ENCODE data around the gene SPEG.

Gene SPEG

DNA sequence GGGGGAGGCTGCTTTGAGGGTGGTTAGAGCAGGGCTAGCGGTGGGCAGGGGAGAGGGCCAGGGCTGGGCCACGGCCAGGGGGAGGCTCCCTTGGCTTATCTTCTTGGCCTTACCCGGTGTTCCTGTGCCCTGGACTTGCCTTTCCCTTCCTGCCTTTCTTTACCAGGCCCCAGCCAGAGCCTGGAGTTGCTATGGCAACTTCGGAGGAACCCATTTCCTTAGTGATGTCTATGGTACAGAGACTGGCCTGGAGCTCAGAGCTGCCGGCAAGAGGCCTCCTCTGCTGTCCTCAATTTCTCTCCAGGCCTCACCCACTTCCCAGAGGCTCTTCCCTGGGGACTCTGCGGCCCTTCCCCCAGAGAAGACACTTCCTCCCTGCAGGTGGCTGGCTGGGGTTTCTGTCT is 11.5 kb downstream of the SPEG start:
- DNase-seq: no peak

DNA sequence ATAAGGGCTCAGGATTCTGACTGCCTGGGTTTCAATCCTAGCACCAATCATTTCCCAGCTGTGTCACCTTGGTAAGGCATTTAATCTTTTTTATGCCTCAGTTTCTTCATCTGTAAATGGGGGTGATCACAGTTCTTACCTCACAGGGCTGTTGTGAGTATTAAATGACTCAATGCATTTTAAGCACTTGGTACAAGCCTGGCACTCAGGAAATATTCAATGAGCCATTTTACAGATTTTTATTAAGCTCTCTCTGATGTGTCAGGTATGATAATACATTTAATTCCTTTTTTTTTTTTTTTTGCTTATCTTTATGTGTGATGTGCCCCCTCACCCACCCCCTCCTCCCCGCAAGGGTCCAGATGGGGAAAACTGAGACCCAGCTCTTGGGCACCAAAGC is 12.0 kb downstream of the SPEG start:
- DNase-seq: no peak

DNA sequence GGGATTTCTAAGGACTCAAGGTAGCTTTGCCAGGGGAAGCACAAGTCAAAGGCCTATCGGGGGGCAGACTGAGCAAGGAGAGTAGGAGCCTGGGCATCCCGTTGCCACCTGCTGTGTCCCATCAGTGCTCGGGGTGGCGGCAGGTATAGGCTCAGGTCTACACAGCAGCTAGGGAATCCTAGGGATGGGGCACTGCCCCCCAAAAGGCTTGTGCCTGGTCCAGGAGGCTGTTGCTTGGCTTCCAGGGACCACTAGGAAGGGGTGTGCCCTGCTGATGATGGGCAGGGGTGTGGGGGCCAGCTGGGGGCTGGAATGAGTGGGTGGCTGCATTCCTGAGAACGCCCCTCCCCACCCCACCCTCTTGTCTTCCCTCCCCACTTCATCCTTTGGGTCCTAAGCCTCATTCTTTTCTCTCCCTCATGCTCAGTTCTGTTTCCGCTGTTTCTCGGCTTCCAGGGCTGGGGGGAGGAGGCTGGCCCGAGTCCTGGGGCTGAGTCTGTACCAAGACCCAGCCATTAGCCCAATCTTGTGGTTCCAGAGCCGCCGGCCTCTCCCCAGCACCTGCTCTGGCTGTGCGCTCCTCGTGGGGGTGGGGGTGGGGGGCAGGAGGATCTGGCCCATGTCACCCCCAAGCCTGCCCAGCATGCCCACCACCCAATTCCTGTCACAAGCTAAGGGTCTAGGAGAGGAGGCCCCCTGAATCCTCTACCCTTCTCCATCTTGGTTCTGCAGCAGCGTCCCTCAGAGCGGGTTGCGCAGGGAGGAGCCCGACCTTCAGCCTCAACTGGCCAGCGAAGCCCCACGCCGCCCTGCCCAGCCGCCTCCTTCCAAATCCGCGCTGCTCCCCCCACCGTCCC is 12.8 kb downstream of the SPEG start:
- DNase-seq: no peak

DNA sequence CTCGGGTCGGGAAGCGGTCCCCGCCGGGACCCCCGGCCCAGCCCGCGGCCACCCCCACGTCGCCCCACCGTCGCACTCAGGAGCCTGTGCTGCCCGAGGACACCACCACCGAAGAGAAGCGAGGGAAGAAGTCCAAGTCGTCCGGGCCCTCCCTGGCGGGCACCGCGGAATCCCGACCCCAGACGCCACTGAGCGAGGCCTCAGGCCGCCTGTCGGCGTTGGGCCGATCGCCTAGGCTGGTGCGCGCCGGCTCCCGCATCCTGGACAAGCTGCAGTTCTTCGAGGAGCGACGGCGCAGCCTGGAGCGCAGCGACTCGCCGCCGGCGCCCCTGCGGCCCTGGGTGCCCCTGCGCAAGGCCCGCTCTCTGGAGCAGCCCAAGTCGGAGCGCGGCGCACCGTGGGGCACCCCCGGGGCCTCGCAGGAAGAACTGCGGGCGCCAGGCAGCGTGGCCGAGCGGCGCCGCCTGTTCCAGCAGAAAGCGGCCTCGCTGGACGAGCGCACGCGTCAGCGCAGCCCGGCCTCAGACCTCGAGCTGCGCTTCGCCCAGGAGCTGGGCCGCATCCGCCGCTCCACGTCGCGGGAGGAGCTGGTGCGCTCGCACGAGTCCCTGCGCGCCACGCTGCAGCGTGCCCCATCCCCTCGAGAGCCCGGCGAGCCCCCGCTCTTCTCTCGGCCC is 13.6 kb downstream of the SPEG start:
- no peak for DNase-seq

DNA sequence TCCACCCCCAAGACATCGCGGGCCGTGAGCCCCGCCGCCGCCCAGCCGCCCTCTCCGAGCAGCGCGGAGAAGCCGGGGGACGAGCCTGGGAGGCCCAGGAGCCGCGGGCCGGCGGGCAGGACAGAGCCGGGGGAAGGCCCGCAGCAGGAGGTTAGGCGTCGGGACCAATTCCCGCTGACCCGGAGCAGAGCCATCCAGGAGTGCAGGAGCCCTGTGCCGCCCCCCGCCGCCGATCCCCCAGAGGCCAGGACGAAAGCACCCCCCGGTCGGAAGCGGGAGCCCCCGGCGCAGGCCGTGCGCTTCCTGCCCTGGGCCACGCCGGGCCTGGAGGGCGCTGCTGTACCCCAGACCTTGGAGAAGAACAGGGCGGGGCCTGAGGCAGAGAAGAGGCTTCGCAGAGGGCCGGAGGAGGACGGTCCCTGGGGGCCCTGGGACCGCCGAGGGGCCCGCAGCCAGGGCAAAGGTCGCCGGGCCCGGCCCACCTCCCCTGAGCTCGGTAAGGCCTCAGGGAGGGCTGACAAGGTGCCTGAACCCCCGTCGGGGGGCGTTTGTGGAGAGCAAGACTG is 14.2 kb downstream of the SPEG start:
- peak; percentile 44 for DNase-seq

DNA sequence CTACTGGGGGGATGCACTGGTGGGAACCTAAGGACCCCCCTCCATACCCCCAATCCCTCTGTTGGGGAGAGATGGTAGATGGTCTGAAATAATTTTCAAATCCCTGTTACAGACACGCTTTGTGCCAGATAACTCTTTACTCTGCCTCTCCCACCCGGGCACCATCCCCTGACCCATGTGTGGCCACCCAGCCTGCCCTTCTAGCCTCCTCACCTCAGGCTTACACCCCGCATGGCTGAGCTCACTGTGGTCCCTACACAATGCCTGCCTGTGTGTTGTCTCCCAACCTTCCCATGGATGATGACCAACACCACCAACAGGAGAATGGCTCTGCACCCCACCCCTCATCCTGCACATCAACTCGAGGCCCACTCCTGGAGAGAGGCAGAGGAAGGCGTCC is 15.0 kb downstream of the SPEG start:
- DNase-seq: no peak

DNA sequence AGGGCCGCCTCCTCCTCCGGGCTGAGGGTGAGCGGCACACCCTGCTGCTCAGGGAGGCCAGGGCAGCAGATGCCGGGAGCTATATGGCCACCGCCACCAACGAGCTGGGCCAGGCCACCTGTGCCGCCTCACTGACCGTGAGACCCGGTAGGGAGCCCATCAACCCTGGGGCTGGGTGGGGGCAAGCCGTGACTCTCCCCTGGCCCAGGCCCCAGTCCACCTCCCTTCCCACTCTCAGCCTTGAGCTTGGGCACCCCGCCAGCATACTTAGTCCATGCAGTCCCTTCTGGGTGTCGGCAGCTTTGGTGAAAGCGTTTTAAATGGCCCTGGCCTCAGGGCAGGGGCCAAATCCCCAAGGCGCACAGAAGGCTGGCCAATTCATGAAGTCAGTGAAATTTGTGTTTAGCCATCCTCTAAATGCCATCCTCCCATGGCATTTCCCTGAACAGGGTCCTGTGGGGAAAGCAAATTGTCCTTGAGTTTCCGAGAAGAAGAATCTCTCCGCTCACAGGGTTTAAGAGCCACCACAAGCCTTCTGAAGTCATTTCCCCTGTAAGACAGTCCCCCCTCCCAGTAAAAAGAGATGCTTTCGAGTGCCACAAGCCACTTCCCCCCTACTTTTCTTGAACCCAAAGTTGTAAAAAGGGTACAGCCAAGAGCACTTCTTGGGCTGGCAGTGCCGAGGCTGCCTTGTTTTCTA is 17.2 kb downstream of the SPEG start:
- no peak for DNase-seq

DNA sequence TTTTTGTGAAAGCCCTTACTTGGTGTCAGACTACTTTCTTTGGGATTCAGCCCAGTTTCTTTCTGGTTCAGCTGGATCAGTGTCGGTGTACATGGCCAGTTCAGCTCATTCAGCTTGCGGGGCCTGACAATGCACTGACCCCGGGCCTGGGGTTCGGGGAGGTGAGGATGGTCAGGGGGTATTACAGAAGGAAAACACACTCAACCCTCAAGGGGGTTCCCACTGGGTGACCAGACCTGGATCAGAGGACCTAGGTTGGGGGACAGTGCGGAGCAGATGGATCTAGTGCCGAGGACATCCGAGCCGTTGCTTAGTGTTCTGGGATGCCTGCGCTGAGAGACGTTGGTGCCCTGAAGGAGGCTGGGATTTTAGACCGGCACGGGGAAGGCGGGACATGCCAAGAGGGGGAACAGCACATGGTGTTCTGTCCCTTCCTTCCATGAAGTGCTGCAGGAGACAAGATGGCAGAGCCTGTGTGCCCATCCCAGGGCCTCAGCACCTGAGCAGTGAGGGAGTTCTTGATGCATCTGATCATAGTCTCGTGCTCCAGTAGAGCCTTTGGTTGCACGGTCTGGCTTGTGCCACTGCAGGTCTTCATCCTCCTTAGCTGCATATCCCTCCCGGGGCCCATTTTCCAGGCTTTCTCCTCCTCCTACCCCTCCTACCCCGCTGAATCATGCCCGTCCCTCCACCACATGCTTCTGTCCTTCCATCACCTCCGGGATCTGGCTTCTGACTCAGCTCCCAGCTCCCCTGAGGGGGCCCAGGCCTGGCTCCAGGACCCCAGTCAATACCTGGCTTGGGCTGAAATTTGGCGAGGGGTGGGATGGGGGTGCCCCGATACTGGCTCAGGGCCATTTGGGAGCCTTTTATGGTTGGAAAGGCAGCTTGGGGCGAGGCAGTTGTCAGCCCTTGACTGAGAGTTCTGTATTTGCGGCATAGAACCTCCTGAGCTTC is 18.0 kb downstream of the SPEG start:
- DNase-seq: no peak

DNA sequence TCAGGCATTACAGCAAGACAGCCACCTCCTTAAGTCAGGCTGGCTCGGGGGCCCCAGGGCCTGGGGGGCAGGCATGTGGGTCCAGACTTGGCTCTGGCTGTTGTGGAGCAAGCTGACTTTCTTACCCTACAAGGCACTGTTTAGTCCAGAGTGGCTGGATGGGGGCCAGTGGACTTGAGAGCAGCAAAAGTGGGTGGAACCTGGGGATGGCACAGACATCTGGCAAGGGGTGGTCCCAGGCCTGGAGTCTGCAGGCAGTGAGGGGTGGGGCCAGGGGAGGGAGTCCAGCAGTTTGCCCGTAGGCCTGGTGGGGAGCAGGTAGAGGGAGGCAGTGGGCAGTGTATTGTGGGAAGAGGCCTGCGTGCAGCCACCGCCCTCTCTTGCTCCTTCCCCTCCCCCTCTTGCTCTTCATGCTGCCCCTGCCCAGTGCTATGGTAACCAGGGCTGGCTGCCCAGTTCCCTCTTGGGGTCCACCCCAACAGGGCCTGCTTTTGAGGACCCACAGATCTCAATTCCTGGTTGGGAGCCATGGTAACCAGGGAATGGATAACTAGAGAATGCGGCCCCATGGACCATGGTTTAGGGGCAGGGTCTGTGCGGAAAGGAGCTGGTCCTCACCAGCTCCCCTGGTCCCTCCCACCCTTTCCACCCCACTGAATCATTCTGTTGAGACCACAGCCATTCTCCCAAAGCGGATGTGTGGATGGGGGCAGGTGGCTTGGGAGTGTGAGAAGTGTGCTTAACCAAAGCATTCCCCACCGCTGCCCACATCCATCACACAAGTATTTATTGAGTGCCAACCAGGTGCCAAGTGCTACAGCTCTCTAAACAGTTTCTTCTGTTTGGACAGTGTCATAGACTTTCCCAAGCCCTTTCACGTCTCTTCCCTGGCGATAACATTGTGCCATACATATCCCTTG is 19.3 kb downstream of the SPEG start:
- no peak for DNase-seq

DNA sequence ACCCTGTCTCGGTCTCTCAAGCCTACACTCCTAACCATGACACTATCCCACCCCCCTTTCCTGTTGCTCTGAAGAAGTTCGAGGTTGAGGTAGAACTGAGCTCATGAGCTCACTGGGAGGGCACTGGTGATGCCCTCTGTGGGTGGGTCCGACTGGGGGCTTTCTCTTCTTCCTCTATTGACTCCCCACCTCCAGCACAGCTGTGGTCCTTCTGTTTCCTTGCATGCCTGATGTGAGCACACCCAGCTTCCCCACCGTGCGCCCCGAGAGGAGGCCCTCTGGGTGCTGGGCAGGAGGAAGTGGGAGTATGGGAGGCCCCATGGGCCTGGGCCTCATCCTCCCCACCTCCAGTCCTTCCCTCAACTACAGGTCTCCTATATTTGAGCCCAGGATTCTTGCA is 20.9 kb downstream of the SPEG start:
- no peak for DNase-seq

DNA sequence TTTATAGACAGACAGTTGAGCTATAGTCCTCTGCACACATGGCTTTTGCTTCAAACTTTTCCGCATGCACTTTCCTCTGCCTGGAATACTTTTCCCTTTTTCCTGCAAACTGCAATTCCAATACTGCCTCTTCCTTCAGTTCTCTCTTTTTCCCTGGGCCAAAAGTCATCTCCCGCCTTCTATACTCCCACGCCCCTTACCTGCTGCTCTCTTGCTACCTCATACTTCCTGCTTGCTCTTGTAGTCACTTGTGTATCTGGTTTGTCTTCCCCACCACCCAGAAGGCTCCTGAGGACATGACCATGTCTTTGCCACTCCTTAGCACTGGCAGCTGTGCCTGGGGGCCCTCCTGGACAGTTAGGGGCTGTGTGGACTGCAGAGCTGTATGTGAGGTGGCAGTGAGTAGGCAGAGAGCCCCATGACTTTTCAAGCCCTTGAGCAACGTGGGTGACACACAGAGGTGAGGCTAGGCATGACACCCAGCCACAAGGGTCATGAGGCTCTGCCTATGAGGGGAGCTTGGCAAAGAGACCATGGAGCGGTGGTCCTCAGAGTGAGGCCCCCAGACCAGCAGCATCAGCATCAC is 23.2 kb downstream of the SPEG start:
- no peak for DNase-seq

DNA sequence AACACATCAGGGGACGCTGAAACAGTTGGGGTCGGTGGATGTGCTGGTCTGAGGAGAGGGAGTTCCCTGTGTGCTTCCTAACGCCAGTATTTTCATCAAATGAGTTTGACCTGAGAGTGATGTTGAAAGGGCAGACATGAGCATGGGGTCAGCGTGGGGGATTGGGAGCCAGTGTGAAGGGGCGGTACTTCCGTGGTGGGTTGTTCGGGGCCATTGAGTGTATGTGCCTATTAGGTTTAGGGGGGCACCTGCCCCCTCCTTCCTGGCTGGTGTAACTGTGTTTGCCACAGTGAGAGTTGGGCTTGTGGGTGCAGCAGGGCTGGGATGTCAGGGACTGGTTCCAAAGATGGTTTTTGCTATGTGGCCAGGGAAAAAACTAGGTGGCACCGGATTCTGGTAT is 24.4 kb downstream of the SPEG start:
- no peak for DNase-seq

DNA sequence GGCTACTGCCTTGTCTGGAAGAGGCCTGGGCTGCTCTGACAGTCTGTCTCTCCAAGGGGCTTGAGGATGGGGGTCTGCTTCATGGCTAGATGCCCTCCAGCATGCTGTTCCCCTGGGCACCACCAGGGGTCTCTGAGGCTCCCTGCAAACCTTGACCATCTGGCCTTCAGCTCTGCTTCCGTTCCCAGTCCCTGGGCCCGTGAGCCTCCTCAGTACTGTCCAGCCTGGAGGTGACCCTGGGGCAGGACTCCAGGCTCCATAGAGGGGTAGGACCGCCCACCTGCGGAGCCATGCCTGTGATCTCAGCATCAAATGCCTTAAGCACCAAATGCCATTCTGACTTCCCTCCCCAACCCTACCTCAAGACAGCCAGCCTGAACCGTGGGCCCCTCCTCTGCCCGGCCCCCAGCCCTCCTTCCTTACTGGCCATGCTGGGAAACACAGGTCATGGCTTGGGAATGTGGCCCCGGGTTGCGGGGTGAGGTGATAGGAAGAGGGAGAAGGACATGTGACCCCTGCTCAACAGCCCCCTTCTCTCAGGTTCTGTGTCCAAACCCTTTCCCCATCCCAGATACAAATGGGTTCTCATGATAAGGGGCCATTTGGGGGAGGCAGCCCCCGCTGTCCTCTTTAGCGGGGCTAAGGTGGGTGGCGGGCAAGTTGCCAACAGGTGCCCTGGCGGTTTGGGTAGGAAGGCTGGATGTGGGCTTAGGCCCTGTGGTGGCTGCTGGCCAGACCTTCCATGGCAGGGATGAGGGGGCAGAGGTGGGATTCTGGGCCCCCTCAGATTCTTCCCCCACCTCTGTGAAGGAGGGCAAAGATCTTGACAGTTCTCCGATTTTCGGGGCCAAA is 25.0 kb downstream of the SPEG start:
- DNase-seq: peak; percentile 45

DNA sequence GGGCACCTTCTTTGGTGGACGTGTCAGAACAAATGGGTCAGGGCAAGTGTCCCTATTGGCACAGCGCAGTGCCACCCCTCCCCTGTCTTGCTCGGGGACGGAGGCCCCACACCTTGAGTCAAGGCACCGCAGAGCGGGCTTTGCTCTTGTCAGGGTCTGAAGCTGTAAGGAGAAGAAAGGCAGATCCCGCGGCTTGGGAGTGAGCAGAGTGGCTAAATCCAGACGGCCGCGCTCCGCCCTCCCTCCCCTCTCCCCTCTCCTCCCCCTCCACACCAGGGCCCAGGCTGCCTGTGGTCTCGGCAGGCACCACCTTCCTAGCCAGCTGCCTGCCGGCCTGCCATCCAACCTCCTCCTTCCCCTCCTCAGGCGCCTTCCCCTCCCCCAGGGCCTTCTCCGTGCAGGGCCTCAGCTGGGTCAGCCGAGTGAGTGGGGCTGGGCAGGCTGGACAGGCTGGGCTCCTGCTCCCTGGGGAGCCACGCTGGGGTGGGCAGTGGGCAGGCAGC is 25.8 kb downstream of the SPEG start:
- DNase-seq: no peak

DNA sequence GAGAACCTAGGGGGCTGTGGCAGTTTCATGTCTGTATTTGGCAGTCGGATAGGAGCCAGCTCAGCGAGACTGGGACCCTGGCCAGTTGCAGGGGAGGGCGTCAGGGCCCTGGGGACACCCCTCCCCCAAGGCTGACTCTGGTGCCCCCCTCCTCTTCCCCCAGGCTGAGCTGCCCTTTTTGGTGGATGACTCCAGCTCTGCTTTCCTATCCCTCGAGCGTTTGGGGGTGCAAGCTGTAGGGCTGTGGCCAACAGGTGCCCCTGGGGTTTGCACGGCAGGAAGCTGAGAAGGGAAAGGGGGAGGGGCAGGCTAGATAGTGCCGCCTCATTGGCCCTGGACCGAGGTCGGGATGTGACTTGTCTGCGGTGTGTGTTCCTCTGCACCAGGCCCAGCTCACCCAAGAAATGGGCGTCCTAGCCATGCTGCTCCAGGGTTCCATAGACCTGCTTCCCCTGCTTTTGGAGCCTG is 26.4 kb downstream of the SPEG start:
- DNase-seq: no peak

DNA sequence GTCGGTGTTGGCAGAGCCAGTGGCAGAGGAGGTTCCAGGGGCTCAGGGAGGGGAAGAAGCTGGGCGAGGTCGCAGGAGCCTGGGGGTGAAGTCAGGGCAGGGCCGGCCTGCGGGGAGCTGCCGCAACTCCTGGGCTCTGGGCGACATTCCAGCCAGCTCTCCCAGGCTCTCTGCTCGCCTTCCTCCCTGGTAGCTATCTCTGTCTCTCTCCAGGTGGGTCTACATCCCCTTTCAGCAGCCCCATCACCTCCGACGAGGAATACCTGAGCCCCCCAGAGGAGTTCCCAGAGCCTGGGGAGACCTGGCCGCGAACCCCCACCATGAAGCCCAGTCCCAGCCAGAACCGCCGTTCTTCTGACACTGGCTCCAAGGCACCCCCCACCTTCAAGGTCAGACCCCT is 27.0 kb downstream of the SPEG start:
- no peak for DNase-seq

DNA sequence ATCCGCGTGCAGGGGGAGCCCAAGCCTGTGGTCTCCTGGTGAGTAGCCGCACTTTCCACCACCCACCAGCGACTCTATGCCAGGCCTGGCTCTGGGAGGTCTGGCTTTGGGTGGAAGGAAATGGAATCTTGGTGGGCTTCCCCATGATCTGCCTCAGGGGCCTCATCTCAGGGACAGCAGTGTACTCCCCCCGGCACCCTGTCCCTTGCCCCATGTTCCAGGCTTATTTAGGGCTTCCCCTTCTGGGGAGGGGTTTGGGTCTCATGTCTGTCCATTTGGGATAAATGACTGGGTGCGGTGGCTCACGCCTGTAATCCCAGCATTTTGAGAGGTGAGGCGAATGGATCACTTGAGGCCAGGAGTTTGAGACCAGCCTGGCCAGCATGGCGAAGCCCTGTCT is 27.7 kb downstream of the SPEG start:
- no peak for DNase-seq

DNA sequence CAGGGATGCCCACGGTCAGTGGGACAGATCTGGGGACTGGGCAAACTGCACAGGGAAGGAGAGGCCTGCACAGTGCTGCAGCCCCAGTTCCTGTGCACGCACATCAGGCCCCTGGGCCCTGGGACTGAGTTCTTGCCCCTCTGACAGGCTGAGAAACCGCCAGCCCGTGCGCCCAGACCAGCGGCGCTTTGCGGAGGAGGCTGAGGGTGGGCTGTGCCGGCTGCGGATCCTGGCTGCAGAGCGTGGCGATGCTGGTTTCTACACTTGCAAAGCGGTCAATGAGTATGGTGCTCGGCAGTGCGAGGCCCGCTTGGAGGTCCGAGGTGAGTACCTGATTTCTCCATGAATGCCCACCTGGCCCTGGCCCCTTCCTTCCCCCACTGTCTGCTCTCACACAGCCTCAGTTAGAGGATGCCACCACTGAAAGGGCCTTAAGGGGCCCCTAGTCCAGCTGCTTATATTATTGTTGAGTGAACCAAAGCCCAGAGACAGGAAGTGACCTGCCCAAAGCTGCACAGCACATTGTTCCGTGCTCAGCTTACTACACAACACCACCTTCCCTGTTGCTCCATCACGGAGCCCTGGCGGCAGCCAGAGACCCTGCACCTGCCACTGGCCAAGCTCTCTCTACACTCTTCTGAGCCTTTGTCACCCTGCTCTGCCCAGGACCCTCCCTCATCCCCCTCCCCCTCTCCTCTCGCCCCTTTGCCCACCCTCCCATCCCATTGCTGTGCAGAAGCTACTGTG is 29.8 kb downstream of the SPEG start:
- DNase-seq: no peak

All from activated CD8-positive, alpha-beta memory T cell treated with anti-CD3 and anti-CD28 coated beads, Interleukin-2, amount 50 U/mL, for 4 hours (primary cell).